Pons (tissue), 1 donor: ENCODE measurements around the gene HIVEP1.

Source experiments
- DNase-seq: peaks from one replicate; pipeline ENCODE4 v3.0.0-alpha.2; 2016; ENCODE audit warnings: low spot score

Gene HIVEP1

GRCh38 chr6:12020187-12020791 lies 8.2 kb downstream of the HIVEP1 start:
- no peak for DNase-seq

- no peak for DNase-seq
These were observed 10.4 kb downstream of the HIVEP1 start for GRCh38 chr6:12022481-12022880.

- no peak for DNase-seq
These were observed 10.9 kb downstream of the HIVEP1 start for GRCh38 chr6:12022953-12023388.

- DNase-seq = no peak
These were observed 12.1 kb downstream of the HIVEP1 start for GRCh38 chr6:12024216-12024615.

GRCh38 chr6:12024699-12025434 lies 12.8 kb downstream of the HIVEP1 start:
- no peak for DNase-seq

GRCh38 chr6:12026120-12026519 lies 14.0 kb downstream of the HIVEP1 start:
- DNase-seq = no peak

- DNase-seq = no peak
These were observed 14.7 kb downstream of the HIVEP1 start for GRCh38 chr6:12026833-12027232.

GRCh38 chr6:12028213-12028612 lies 16.1 kb downstream of the HIVEP1 start:
- no peak for DNase-seq

- no peak for DNase-seq
These were observed 18.0 kb downstream of the HIVEP1 start for GRCh38 chr6:12029979-12030737.

GRCh38 chr6:12030993-12031550 lies 19.0 kb downstream of the HIVEP1 start:
- DNase-seq = no peak

- DNase-seq = no peak
These were observed 20.9 kb downstream of the HIVEP1 start for GRCh38 chr6:12032783-12033573.

- DNase-seq = no peak
These were observed 21.7 kb downstream of the HIVEP1 start for GRCh38 chr6:12033770-12034169.

- DNase-seq = no peak
These were observed 22.2 kb downstream of the HIVEP1 start for GRCh38 chr6:12034349-12034748.

- no peak for DNase-seq
These were observed 22.7 kb downstream of the HIVEP1 start for GRCh38 chr6:12034837-12035236.

- no peak for DNase-seq
These were observed 24.7 kb downstream of the HIVEP1 start for GRCh38 chr6:12036766-12037165.

- DNase-seq = no peak
These were observed 25.7 kb downstream of the HIVEP1 start for GRCh38 chr6:12037798-12038197.

- no peak for DNase-seq
These were observed 27.7 kb downstream of the HIVEP1 start for GRCh38 chr6:12039540-12040459.

- no peak for DNase-seq
These were observed 35.2 kb downstream of the HIVEP1 start for GRCh38 chr6:12047304-12047703.

- no peak for DNase-seq
These were observed 35.8 kb downstream of the HIVEP1 start for GRCh38 chr6:12047792-12048432.

- no peak for DNase-seq
These were observed 36.5 kb downstream of the HIVEP1 start for GRCh38 chr6:12048609-12049008.
